GM21367 (cell line): Measurements from ENCODE around the gene EIF3D.

Experiments used
- ATAC-seq: cut with Tn5 transposase; IDR thresholded peaks from one replicate; pipeline ENCODE4 v1.9.1; 2021; ENCODE audit not compliant: unreplicated experiment

Gene EIF3D

DNA sequence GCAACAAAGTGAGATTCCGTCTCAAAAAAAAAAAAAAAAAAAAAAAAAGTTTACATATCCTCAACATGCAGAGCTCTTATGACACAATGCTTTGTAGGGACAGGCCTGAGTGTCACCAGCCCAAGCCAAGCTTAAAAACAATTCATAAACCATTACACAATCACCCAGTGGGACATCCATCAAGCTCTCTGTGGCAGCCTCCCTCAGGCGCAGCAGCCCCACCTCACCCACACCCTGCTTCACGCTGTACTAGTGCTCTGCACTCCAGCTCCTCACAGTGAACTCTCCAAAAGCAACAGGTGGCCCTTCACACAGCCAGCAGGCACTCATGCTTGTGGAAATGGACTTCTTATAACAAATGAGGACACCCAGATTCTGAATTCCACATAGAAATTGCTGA, 18.6 kb downstream of the EIF3D start:
- ATAC-seq, result no peak

DNA sequence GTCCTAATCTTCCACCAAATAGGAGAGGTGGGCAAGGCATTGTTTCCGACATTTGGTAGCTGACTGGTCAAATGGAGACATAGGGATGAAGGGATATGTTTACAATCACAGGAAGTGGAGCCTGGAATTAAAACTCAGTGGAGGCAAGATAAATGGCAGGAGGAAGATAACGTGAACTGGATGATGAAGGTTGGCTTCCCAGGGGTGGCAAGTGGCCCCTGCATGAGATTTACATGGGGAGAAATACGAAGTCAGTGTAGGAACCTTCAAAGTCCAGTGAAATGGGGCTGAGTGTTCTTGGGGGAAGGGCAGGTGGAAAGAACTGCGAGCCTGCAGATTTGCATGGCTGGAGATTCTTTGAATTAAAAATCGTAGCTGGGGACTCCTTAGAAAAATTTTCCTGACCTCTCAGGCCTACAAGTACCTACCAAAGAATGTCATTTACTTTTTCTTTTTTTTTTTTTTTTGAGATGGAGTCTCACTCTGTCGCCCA, 21.4 kb downstream of the EIF3D start:
- no peak for ATAC-seq

DNA sequence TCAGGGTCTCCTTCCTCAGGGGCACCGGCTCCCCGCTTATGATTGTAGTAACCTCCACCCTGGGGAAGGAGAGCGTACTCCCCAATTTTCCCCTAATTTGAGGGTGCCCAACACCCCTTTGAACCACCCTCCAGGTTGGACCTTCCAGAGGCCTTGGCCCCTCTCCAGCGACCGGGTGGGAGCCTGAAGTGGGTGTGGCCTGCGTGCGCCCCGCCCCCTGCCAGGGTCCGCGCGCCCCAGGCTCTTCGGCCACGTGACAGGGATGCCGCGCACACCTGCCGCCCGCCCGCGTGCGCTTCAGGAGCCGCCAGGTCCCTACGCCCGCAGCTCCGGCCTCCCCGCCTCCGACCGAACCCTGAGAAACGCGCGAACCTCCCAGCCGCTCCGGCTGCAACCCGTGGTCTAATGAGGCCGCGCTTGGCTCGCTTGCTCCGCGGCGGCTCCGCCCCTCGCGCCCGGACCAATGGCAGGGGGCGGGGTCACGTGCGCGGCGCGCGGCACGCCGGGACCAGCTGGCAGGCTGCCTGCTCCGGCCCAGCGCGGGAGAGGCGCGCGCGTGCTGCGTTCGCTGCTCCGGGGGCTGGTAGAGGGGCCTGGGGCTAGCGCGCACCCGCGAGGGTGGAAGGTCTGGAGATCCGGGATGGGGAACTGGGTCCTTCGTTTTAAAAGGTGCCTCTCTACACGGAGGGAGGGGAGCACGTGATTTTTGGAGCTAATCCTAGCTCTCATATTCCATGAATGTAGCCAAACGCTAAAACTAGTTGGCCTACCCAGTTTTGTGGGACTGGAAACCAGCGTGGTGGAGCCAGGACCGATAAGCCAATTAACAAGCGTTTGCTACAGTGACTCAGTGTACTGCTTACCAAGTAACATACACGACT, 22.1 kb downstream of the EIF3D start, which contains the start of gene FOXRED2:
Gene FOXRED2, minus strand, starts transcription at position 404 of the 881 bp plus-strand sequence. CDS start 618 bp downstream, outside the sequence.
- peak; percentile 65 for ATAC-seq

DNA sequence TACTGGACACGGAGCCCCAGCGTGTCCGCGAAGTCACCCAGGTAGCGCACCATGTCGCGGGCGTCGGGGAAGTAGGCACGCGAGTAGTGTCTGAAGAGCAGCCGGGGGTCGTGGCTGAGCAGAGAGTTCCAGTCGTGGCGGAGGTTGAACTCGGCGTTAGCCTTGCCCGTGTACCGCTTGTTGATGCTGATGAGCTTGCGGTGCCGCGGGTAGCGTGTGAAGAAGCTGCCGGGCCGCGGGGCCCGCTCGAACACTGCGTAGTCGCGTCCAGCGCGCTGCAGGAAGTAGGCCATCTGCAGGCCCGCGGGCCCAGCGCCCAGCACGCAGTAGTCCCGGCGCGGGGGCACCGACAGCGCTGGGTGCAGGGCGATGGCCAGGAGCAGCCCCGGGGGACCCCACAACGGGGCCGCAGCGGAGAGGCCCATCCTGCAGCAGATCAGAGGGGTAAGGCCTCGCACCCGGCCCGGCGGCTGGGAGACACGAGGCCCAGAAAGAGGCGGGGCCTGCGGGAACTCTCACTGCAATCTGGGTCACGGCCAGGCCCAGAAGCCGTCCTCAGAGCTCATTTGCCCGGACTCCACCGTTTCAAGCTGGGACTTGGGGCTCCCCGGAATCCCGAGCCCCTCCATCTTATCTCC, 22.8 kb downstream of the EIF3D start:
- no peak for ATAC-seq

DNA sequence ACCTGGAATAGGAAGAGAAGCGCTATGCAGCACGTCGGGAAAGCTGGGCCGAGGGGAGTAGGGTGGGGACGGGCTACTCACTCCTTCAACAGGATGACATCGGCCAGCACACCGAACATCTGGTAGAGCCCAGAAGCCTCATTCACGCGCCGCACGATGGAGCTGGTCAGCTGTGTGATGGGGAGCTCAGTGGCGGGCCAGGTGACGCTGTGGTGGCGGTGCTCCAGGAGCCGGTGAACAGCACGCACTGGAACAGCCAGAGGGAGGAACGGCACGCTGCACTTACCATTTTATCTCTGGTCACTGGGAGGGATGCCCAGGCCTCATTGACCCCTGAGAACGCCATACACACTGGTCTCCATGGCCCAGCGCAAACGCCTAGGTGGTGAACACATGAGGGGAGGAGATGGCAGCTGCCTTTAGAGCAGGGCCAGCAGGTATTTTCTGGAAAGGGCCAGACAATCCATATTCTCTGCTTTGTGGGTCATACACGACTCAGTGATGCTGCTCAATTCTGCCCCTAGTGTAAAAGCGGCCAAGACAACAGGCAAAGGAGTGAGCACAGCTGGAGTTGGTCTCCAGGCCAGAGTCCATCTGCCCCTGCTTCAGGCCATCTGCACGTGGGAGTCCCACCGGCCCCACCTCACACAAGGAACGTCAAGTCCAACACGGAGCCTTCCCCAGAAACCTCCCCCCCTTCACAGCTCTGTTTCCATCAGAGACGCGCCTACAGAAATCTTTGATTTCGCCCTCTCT, 30.9 kb downstream of the EIF3D start:
- no peak for ATAC-seq

DNA sequence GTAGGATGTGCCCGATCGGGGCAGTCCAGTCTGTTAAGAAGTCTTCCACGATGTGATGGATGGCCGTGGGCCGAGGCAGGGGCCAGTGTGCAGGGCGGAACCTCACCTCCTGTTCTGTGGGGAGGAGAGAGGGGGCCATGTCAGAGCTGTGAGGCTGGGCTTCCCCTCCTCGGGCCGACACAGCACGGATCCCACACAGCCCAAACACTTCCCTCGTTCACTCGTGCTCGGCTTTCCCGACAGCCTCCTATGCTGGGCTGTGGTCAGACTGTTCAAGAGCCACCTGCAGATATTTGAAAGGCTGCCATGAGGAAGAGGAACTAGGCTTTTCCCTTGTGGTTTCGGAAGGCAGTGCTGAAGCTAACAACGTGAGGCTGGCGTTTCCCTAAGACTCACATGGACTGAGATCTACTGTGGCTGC, 35.3 kb downstream of the EIF3D start:
- ATAC-seq, result no peak

DNA sequence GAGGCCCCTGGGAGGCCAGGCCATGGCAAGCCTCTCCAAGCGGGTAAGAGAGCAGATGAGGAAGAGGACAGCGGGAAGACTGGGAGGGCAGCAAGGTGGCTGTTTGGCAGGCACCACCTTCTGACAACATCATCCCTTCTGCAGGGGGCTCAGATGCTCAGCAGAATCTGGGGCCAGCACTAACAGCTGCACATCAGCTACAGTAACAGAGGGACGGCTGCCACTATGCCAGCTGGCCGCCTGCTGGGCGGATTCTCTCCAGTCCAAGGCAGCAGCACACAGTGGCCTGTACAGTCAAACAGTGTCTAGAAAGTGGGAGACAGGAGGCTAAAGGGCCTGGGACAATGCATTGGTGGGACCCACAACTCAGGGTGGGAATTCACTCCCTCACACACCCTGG, 36.9 kb downstream of the EIF3D start:
- ATAC-seq, result no peak

DNA sequence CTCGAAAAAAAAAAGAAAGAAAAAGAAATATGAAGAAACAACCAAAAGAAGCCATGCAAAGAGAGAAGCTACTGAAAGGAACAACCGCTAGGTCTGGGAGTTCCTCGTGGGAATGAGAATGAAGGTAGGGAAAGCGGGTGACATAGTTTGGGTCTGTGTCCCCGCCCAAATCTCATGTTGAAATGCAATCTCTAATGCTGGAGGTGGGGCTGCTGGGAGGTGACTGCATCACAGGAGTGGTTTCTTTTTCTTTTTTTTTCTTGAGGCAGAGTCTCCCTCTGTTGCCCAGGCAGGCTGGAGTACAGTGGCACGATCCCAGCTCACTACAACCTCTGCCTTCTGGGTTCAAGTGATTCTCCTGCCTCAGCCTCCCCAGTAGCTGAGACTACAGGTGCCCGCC, 37.8 kb downstream of the EIF3D start:
- no peak for ATAC-seq

DNA sequence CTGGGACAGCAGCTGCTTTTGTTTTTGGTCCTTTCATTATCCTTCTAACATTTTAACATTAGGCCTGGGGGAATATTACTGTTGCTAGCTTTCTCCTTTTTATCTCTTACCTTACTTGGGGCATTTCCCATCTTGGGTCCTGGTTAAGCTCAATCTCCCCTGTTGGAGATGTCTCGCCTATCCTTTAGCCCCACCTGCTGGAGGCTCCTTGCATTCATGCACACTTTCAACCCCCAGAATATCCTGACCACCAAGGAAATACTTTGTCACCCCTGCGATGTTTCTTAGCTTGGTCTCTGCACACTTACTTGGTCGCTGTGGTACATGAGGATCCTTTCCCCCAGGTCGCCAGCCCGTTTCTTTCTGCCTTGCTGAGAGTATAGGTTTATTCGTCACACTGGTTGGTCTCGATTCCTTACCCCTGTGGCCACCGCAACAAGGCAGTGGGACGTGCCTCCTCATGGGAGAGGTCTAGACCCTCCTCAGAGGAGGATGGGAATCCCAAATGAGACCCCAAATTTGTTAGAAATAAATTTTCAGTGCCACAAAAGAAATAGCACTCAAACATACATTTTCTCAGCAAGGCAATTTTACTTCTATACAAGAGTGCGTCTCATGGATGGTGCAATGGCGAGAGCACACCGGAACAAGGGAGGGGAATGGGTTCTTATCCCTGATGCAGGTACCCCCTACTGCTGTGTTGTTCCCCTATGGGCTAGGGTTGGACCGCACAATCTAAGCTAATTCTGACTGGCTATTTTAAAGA, 42.2 kb downstream of the EIF3D start:
- ATAC-seq, result no peak

DNA sequence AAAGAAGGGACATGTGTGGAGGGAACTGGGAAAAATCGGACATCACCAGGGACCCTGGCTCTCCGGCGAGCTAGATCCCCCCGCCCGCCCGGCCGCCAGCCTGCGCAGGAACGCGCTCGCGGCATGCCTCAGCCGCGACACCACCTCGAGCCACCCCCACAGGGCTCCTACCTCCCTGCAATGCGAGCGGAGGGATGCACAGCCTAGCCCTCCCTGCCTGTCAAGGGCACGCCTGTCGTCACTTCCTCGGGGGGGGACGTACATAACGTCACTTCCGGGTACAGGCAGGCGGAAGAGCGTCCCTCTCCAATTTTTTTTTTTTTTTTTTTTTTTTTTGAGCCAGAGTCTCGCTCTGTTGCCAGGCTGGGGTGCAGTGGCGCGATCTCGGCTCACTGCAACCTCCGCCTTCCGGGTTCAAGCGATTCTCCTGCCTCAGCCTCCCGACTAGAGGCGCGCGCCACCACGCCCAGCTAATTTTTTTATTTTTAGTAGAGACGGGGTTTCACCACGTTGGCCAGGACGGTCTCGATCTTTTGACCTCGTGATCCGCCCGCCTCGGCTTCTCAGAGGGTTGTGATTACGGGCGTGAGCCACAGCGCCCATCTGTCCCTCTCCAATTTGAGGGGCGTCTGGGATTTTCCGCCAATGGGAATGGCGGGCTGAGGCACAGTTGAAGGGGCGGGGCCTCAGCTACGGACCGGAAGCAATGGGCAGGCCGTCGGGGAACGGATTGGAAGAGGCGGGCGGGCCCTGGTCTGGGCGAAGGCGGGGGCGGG, 47.4 kb downstream of the EIF3D start, which contains the start of gene TXN2:
Gene TXN2, minus strand, starts transcription at position 248 of the 776 bp plus-strand sequence. CDS start 803 bp downstream, outside the sequence.
- ATAC-seq, result peak; percentile 77

DNA sequence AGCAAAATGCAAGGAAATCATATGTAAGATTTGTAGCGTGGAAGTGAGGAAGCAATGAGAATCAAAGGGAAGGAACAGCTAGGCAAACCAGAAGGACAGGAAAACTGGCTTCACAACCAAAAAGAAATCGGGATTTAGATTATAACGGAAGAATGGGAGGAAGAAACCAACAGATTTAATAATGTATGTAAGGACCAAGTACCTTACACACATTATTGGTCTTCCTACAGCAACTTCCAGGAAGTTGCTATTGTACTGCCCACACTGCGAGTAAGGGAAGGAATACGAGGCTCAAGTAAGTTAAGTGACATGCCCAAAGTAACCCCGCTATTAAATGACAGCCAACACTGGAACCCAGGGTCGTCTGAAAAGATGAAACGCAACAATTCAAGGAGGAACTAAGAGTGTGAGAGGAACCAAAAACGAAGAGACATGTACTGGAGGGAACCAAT, 48.0 kb downstream of the EIF3D start:
- ATAC-seq, result no peak

DNA sequence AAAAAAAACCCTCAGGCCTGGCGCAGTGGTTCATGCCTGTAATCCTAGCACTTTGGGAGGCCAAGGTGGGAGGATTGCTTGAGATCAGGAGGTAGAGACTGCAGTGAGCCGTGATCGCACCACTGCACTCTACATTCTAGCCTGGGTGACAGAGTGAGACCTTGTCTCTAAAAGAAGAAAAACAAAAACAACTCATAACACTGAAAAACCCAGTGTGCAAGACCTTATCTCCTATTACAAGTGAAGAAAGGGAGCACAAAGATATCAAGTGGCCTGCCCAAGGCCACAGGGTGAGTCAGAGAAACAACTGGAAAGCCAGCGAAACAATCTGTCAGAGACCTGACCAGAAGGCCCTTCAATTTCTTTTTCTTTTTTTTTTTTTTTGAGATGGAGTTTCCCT, 50.0 kb downstream of the EIF3D start:
- no peak for ATAC-seq

DNA sequence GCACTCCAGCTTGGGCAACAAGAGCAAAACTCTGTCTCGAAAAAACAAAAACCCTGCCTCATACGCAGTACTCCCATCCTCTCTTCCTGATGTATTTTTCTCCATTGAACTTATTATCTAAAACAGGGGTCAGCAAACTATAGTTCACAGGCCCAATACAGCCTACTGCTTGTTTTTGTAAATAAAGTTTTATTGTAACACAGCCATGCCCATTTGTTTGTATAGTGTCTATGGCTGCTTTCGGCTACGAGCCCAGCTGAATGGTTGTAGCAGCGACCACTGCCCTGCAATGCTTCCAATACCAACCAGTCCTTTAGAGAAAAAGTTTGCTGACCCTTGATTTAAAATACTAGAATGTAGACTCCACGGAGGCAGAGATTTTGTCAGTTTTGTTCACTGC, 53.6 kb downstream of the EIF3D start:
- ATAC-seq, result no peak

DNA sequence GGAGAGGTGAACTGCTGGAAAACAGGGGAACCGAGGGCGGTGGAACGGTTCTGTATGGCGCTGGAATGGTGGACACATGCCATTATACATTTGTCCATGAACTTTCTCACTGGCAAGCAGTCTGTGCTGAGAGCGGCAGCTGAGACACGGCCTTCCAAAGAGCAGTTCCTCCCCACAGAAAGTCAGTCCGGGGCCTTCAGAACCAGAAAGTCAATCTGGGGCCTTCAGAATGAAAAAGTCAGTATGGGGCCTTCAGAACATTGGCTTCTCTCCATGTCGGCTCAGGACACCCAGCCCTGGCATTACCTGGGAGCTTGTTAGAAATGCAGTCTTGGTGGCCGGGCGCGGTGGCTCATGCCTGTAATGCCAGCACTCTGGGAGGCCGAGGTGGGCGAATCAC, 56.3 kb downstream of the EIF3D start:
- ATAC-seq, result no peak

DNA sequence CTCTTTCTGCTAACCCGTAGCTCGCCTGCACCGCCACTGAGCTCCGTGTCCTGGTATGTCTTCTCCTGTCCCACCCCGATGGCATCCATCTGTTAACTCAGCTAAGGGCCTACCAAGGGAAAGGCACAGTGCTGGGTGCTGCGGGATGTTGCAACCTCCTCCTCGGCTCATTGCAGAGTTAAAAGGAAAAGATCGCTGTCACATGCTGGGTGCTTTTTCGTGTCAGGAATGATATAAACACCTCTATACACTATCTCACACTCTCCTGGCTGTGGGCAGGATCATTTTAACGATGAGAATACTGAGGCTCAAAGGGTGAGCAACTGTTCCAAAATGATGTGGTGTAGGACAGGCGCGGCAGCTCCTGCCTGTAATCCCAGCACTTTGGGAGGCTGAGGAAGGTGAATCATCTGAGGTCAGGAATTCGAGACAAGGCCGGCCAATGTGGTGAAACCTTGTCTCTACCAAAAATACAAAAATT, 57.6 kb downstream of the EIF3D start:
- ATAC-seq, result no peak

DNA sequence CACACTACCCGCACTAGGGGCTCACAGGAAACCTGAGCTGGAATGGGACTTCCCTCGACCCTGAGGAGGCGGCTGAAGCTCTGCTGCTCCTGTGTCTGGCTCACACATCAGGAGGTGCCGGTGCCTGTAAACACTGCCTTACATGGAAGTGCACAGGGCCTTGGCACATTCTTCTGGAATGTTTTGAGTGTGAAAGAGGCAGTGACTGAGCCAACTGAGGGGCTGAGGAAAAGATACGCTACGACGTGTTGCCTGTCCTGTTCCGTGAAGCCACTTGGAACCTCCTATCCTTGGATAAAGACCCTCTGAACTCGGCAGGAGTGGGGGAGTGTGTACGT, 58.0 kb downstream of the EIF3D start:
- ATAC-seq, result no peak

DNA sequence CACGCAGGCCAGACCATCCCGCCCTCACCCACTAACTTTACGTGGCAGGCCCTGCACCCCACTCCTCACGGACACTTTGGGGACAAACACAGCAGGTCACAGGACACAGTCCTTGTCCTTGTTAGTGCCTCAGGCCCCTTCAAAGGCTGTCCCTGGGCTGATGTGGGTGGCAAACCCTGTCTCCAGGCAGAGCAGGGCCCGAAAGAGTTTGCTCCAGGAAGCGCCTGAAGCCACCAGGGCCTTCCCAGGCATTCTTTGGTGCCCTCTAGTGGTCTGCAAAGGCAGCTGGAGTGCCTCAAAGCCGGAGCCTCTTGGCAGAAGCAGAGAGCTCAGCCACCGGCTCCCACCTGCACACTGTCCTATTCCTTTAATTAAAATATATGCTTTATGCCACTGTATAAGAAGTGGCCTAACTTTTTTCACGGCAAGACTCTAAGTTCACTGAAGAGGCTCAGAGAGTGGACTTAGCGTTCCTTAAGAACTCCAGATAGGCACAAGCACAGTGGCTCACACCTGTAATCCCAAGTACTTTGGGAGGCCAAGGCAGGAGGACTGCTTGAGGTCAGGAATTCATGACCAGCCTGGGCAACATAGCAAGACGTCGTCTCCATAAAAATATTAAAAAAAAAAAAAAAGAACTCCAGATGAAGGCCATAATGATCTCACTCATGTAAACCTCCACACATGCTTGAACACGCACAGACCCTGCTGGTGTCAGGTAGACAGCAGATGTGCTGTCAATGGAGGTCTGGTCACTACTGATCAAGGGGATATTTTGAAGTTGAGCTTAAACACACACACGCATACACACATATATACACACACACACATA, 58.6 kb downstream of the EIF3D start:
- no peak for ATAC-seq

DNA sequence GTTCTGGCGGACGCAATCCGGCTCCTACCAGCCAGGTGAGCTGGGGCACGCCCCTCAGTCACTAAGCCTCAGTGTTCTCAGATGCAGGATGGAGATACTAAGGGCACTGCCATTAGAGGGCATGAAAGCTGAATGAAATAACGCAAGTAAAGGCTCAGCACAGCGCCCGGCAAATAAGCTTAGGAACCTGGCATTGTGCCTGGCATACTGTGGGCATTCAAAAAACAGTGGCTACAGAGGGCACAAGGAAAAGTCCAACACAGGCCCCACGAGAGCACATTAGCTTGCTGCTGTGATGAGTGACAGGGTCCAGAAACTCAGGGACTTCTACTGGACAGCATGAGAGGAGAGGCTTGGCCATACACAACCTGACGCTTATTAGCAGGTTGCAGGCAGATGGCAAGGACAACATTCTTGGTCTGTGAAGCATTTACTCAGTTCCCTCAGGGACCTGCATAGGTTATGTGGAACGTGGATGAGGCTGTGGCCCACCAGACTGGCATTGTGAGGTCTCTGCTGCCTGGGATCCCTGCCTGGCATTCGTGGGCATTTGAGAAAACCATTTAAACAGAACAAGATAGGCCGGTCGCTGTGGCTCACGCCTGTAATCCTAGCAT, 59.8 kb downstream of the EIF3D start:
- no peak for ATAC-seq
